HepG2 (cell line): ENCODE data around the gene HSF2BP. TPM values are rescaled to one million over a fixed set of nuclear protein-coding genes. Genes with fewer than 3 reads are reported as not detected.
"Not testable (repeated sequence)": the region's sequence is repeated elsewhere in the genome, so short reads cannot be mapped to it uniquely, and the experiment has no call there.

ENCODE experiments used
- ATAC-seq: fragments of 200-7000 bp; cut with Tn5 transposase; 3 replicates; pipeline ENCODE4 v1.9.1; 2020; ENCODE audit warnings: mild to moderate bottlenecking, moderate library complexity
- BruUV-seq: library from RNA; stranded (reverse); fragments of 400-500 nt; replicated peaks from 2 replicates; lab custom pipeline; 2021; lab: Mats Ljungman, UMichigan
- CTCF ChIA-PET: fragments of 300-600 bp; formaldehyde crosslinking; extraction: SDS; loops from one replicate; lab custom pipeline; 2021; ENCODE audit warnings: low total read pairs, inconsistent platforms, low intra/inter-chr PET ratio; lab: Yijun Ruan, JAX
- POLR2A ChIA-PET: fragments of 350-600 bp; sonication (Branson Sonifier 250); formaldehyde crosslinking; loops from one replicate; lab custom pipeline; 2020; ENCODE audit warnings: antibody characterized with exemption, inconsistent platforms; lab: Yijun Ruan, JAX
- DNase-seq: peaks from one replicate; pipeline ENCODE4 v3.0.0-alpha.2; 2015; ENCODE audit warnings: low spot score
- FAIRE-seq: peaks from 3 replicates; lab custom pipeline; 2011; peaks lifted over from hg19 to GRCh38; lab: Jason Lieb, UNC
- H2AFZ ChIP-seq: one replicate; pipeline ENCODE4 v1.6.1; 2011; ENCODE audit warnings: low read length, inconsistent platforms
- H3K27ac ChIP-seq: fragments of 300-600 bp; 3 replicates; pipeline ENCODE4 v1.8.0; 2011; ENCODE audit warnings: mixed run types, mild to moderate bottlenecking, mixed read lengths, low read length, inconsistent platforms; ENCODE audit not compliant: insufficient read depth; ENCODE audit errors: extremely low read length
- H3K27me3 ChIP-seq, 2 experiments: fragments of 200-600 bp in 1 of 2; 2 replicates in 1 of 2; 3 replicates in 1 of 2; pipeline versions ENCODE4 v1.6.0 to v1.8.0; 2011; ENCODE audit warnings: low read length in 2 of 2, mild to moderate bottlenecking in 2 of 2, moderate library complexity in 2 of 2, inconsistent platforms in 1 of 2; ENCODE audit not compliant: insufficient read depth in 2 of 2, control insufficient read depth in 1 of 2
- H3K36me3 ChIP-seq, 2 experiments: fragments of 200-600 bp in 1 of 2; replicated peaks in 1 of 2; 2 replicates in 1 of 2; 3 replicates in 1 of 2; pipeline versions ENCODE4 v1.5.1 to v1.8.0; 2011; ENCODE audit warnings: low read length in 2 of 2, inconsistent platforms in 1 of 2; ENCODE audit not compliant: insufficient read depth in 2 of 2, control insufficient read depth in 1 of 2
- H3K4me1 ChIP-seq: 2 replicates; pipeline ENCODE4 v1.5.1; 2012; ENCODE audit warnings: low read length, inconsistent platforms; ENCODE audit not compliant: insufficient read depth
- H3K4me2 ChIP-seq: 2 replicates; pipeline ENCODE4 v1.6.0; 2011; ENCODE audit warnings: low read depth, low read length, inconsistent platforms
- H3K4me3 ChIP-seq, 3 experiments: fragments of 200-600 bp in 1 of 3; sonication (generic), shearing (Covaris generic) in 1 of 3; replicated peaks in 1 of 3; 2 replicates each; pipeline ENCODE4 v1.5.1; 2011 to 2016; ENCODE audit warnings: low read length in 3 of 3, inconsistent platforms in 2 of 3, low read depth in 2 of 3, mild to moderate bottlenecking in 2 of 3, control low read depth in 1 of 3, mixed read lengths in 1 of 3; ENCODE audit not compliant: insufficient read depth in 1 of 3
- H3K79me2 ChIP-seq: one replicate; pipeline ENCODE4 v1.6.1; 2011; ENCODE audit warnings: low read length, inconsistent platforms; ENCODE audit not compliant: insufficient read depth
- H3K9ac ChIP-seq: 2 replicates; pipeline ENCODE4 v1.6.0; 2011; ENCODE audit warnings: mild to moderate bottlenecking, low read depth, low read length, inconsistent platforms; ENCODE audit not compliant: insufficient read depth
- H3K9me3 ChIP-seq: 2 replicates; pipeline ENCODE4 v1.5.1; 2012; ENCODE audit warnings: mild to moderate bottlenecking, low read length
- H4K20me1 ChIP-seq: 2 replicates; pipeline ENCODE4 v1.6.0; 2011; ENCODE audit warnings: inconsistent platforms, mild to moderate bottlenecking, low read length, moderate library complexity; ENCODE audit not compliant: insufficient read depth
- ZNF503 ChIP-seq: sonication (generic); formaldehyde crosslinking; IDR thresholded peaks from 2 replicates; pipeline ENCODE4 v1.4.0; 2020; ENCODE audit warnings: missing genetic modification reagents
- ZNF605 ChIP-seq: sonication (generic); formaldehyde crosslinking; IDR thresholded peaks from 2 replicates; pipeline ENCODE4 v1.8.0; 2022; ENCODE audit warnings: mild to moderate bottlenecking, missing genetic modification reagents
- ZNF770 ChIP-seq: sonication (generic); formaldehyde crosslinking; IDR thresholded peaks from 2 replicates; pipeline ENCODE4 v1.5.0; 2020; ENCODE audit warnings: mild to moderate bottlenecking, missing genetic modification reagents
- WGBS: methylation state at CpG from one replicate; pipeline ENCODE4 v1.1.6; 2017; ENCODE audit warnings: low lambda C conversion rate; 5-methylcytosine and 5-hydroxymethylcytosine counted together
- in situ Hi-C: cut with HindIII; loops from 2 replicates; pipeline ENCODE4 v1.10.0; 2017; ENCODE audit warnings: low pct_unique_long_range_greater_than_20kb; ENCODE audit not compliant: extremely low pct_ligation_motif_present
- intact Hi-C: fragments of 100-400 bp; cut with micrococcal nuclease; formaldehyde crosslinking; loops from one replicate; pipeline ENCODE4 v1.10.0; 2022; ENCODE audit not compliant: unreplicated experiment
- polyA plus RNA-seq, 8 experiments: library from polyadenylated mRNA; depleted of rRNA in 3 of 8; stranded (reverse) in 7 of 8; unstranded in 1 of 8; fragments of >200 nt; fragmentation: Illumina TruSeq in 4 of 8; extraction: Trizol in 4 of 8; gene quantifications; 2 replicates each; pipeline versions ENCODE4 v1.2.1 to v1.2.3, GENCODE V29; 2011 to 2016; ENCODE audit warnings: low read depth in 4 of 8, missing spikeins in 1 of 8, mixed read lengths in 1 of 8; ENCODE audit not compliant: insufficient read depth in 1 of 8
- total RNA-seq, 5 experiments: library from RNA; depleted of rRNA; stranded (reverse); fragments of >200 nt; fragmentation: Illumina TruSeq; extraction: Trizol; gene quantifications; 2 replicates each; pipeline ENCODE4 v1.2.3, GENCODE V29; 2016; ENCODE audit warnings: low read depth in 1 of 5

HSF2BP gene
- total and polyA plus RNA-seq, 2 of the 13 experiments (the other 11 are each of a cell fraction or from before 2014, with no cell fraction given) = 0.67 to 2.2 TPM

- TF ChIP-seq ZNF503 (CRISPR knock-in tag) (peak; percentile 15; the same call in 1 of the 2 replicates), ZNF605 (CRISPR knock-in tag) (0 out of 2 replicates have a peak, but pooled peaks have one; percentile 51)
Observed at GRCh38 chr21:43699933-43700599, 40.8 kb upstream of the HSF2BP start (continued).

- TF ChIP-seq ZNF770 (CRISPR knock-in tag) = peak; percentile 82; the same call in 1 of the 2 replicates
- peaks cover 79% of the 10 kb centered on the region for H3K4me1 ChIP-seq
- in situ Hi-C loops, ATAC-seq, H2AFZ ChIP-seq, FAIRE-seq, DNase-seq, H3K4me2 ChIP-seq, H3K36me3 ChIP-seq, BruUV-seq, H3K4me3 ChIP-seq, H3K9me3 ChIP-seq, CTCF ChIA-PET, H3K79me2 ChIP-seq, H3K9ac ChIP-seq, intact Hi-C loops, H4K20me1 ChIP-seq, H3K27me3 ChIP-seq: not testable (repeated sequence)
- peak overlapping the region; percentile 69 for H3K27ac ChIP-seq
- 74% methylated on average over 5 of the region's 5 CpGs for WGBS
- POLR2A ChIA-PET = interaction anchor here (1.8 kb wide), 1 partner anchor 29 kb away, joined by 8 read pairs; no protein-coding TSS in a partner anchor
Observed at GRCh38 chr21:43699492-43699777, 40.1 kb upstream of the HSF2BP start.
